Measurements from ENCODE around the gene NT5DC4. TPM values are rescaled to one million over a fixed set of nuclear protein-coding genes. Genes with fewer than 3 reads are reported as not detected.

NT5DC4 gene
- total RNA-seq, 1 donor from 2014 or later = not detected

DNA sequence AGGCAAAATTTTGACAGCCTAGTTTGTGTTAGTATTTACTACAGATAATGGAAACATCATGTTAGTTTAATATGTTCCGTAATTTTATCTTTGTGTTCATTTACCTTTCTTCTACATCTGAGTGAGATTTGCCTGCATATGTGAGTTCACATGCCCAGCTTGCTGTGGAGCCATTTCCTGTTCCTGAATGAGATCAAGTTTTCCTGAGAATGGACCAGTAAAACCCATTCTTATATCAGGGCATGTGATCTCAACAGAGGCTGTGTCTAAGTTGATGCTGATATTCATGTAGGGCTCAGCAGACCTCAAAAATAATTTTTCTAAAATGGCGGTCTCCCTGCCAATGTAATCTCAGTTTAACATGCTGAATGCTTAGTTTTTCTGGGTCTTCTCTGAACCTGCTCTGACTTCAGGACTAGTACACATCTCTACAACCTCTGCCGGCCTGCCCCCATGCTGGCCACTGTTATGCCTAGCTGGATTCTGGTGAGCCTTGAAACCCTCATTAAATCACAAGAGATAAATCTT lies 62.4 kb downstream of the NT5DC4 start:
- Mint-ChIP-seq H3K27ac (no peak overlapping the region), H3K36me3 (no peaks in the 10 kb centered on the region), H3K27me3 (ENCODE audit: insufficient read depth, low read depth) (no peaks in the 10 kb centered on the region), H3K4me3 (no peak overlapping the region), H3K4me1 (peaks cover 10% of the 10 kb centered on the region), H3K9me3 (no peaks in the 10 kb centered on the region)
- Histone ChIP-seq H3K9ac (no peak overlapping the region), H3K79me2 (ENCODE audit: low read depth) (no peaks in the 10 kb centered on the region), H4K20me1 (ENCODE audit: low read depth) (no peaks in the 10 kb centered on the region), H3K27ac (no peak overlapping the region), H3K36me3 (no peaks in the 10 kb centered on the region), H3K27me3 (no peaks in the 10 kb centered on the region), H3K4me2 (peak overlapping the region; percentile 74), H3K4me1 (peaks cover 31% of the 10 kb centered on the region), H3K9me3 (ENCODE audit: low read depth) (no peaks in the 10 kb centered on the region), H3F3A (ENCODE audit: low read depth) (peaks cover 5% of the 10 kb centered on the region), H3K4me3 (peak overlapping the region; percentile 36), H2AFZ (replicated peaks) (peak overlapping the region; percentile 86)
- DNase-seq (ENCODE audit: low spot score) = no peak
- TF ChIP-seq EZH2phosphoT487 (IDR thresholded peaks at IDR 0.05) (no peak), CTCF (IDR thresholded peaks at IDR 0.05) (no peak), EZH2 (IDR thresholded peaks at IDR 0.05) (no peak)

- Histone ChIP-seq H3K4me3 (peak within 1 kb of the TSS; percentile 36), H3F3A (ENCODE audit: low read depth) (peaks cover 5% of the 10 kb centered on the region), H3K79me2 (ENCODE audit: low read depth) (no peaks in the 10 kb centered on the region), H3K9ac (no peak within 1 kb of the TSS), H3K9me3 (ENCODE audit: low read depth) (no peaks in the 10 kb centered on the region), H3K36me3 (no peaks in the 10 kb centered on the region), H3K4me2 (peak within 1 kb of the TSS; percentile 74), H3K27me3 (no peaks in the 10 kb centered on the region), H3K27ac (no peak within 1 kb of the TSS), H3K4me1 (peaks cover 31% of the 10 kb centered on the region), H4K20me1 (ENCODE audit: low read depth) (no peaks in the 10 kb centered on the region), H2AFZ (replicated peaks) (peak within 1 kb of the TSS; percentile 86)
- no peak for TF ChIP-seq EZH2 (IDR thresholded peaks at IDR 0.05)
- Mint-ChIP-seq H3K4me3 (peak within 1 kb of the TSS; percentile 42), H3K36me3 (no peaks in the 10 kb centered on the region), H3K9me3 (no peaks in the 10 kb centered on the region), H3K27ac (no peak within 1 kb of the TSS), H3K4me1 (peaks cover 10% of the 10 kb centered on the region), H3K27me3 (ENCODE audit: insufficient read depth, low read depth) (peaks cover 2% of the 10 kb centered on the region)
- peak; percentile 86 for DNase-seq (ENCODE audit: low spot score)
Measured at GRCh38 chr2:112784199-112785189, 63.7 kb downstream of the NT5DC4 start, which contains the start of gene IL1A. Gene IL1A (minus strand): TSS chr2:112784493. CDS start chr2:112783770, 723 bp downstream.

- TF ChIP-seq EZH2phosphoT487 (IDR thresholded peaks at IDR 0.05) (no peak), CTCF (IDR thresholded peaks at IDR 0.05) (no peak), EZH2 (IDR thresholded peaks at IDR 0.05) (no peak)
- H2AFZ ChIP-seq (replicated peaks) = no peak overlapping the region
Measured at GRCh38 chr2:112787294-112787693, 66.5 kb downstream of the NT5DC4 start.

More at GRCh38 chr2:112787294-112787693, 66.5 kb downstream of the NT5DC4 start:
- Histone ChIP-seq H3K4me1 (peaks cover 31% of the 10 kb centered on the region), H3K36me3 (no peaks in the 10 kb centered on the region), H3F3A (ENCODE audit: low read depth) (peaks cover 5% of the 10 kb centered on the region), H3K27me3 (no peaks in the 10 kb centered on the region), H3K27ac (no peak overlapping the region), H4K20me1 (ENCODE audit: low read depth) (no peaks in the 10 kb centered on the region), H3K4me3 (no peak overlapping the region), H3K4me2 (no peak overlapping the region), H3K79me2 (ENCODE audit: low read depth) (no peaks in the 10 kb centered on the region), H3K9me3 (ENCODE audit: low read depth) (no peaks in the 10 kb centered on the region), H3K9ac (no peak overlapping the region)
- peaks cover 2% of the 10 kb centered on the region for H3K27me3 Mint-ChIP-seq (ENCODE audit: insufficient read depth, low read depth)
- no peaks in the 10 kb centered on the region for H3K36me3 Mint-ChIP-seq
- no peak overlapping the region for H3K4me3 Mint-ChIP-seq
- no peaks in the 10 kb centered on the region for H3K9me3 Mint-ChIP-seq
- no peak overlapping the region for H3K27ac Mint-ChIP-seq
- no peak for DNase-seq (ENCODE audit: low spot score)
- peaks cover 10% of the 10 kb centered on the region for H3K4me1 Mint-ChIP-seq

All from neural progenitor cell (in vitro differentiated cells).